Head of caudate nucleus (tissue), 42 donors: ENCODE results near the gene SLC10A7.
A peak's percentile ranks its signal among the peaks of the same experiment; 100 is the strongest.

Experiments used
- DNase-seq, 42 donors: peaks; one replicate each; pipeline versions ENCODE4 v3.0.0 to v3.0.0-alpha.2; 2020 to 2021; ENCODE audit warnings: mixed read lengths in 7 of 42
- intact Hi-C: fragments of 100-400 bp; cut with DNase I; formaldehyde crosslinking; loops from one replicate; pipeline ENCODE4 v1.15.0; 2022

The SLC10A7 gene

GRCh38 chr4:146521541-146522097, at the start of gene SLC10A7:
TSS of gene SLC10A7 (minus strand) at chr4:146521940. CDS start at chr4:146521717, 223 bp downstream.
- intact Hi-C loops = no loop called here
- peak; percentile 72 to 93 (median 84) for DNase-seq

- intact Hi-C loops = no loop called here
Measured at GRCh38 chr4:146567396-146567795, 45.7 kb upstream of the SLC10A7 start.

GRCh38 chr4:146564492-146564891, 42.8 kb upstream of the SLC10A7 start:
- intact Hi-C loops = no loop called here
- no peak for DNase-seq

More at GRCh38 chr4:146567396-146567795, 45.7 kb upstream of the SLC10A7 start:
- DNase-seq = no peak

DNA sequence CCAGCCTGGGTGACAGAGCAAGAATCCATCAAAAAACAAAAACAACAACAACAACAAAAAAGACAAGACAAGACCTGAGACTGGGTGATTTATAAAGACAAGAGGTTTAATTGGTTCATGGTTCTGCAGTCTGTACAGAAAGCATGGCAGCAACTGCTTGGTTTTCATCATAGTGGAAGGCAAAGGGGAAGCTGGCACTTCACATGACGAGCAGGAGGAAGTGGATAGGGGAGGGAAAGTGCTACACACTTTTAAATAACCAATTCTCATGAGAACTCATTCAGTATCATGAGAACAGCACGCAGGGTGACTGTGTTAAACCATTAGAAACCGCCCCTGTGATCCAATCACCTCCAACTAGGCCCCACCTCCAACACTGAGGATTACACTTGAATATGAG, 28.4 kb upstream of the SLC10A7 start:
- no peak for DNase-seq
- intact Hi-C loops = no loop called here

DNA sequence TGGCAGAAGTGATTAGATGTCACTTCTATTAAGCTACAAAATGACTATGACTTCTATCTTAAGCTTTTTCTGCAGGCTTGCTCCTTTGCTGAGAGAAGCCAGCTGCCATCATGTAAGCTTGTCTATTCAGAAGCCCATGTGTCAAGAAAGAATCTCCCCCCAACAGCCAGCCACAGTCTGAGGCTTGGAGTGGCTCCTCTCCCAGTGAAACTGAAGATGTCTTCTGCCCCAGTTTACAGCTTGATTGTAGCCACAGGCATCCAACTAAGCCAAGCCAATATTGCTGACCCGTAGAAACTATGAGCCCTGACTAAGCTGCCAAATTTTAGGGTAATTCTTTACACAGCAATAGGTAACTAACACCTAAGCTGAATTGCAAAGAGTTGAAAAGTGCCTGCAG, 26.7 kb upstream of the SLC10A7 start:
- intact Hi-C loops = no loop called here
- DNase-seq = no peak

- DNase-seq = no peak
- intact Hi-C loops = no loop called here
Measured at GRCh38 chr4:146545102-146545501, 23.4 kb upstream of the SLC10A7 start.

GRCh38 chr4:146534178-146534577, 12.4 kb upstream of the SLC10A7 start:
- no peak for DNase-seq
- intact Hi-C loops = no loop called here

- intact Hi-C loops = no loop called here
- no peak for DNase-seq
Measured at GRCh38 chr4:146525754-146526153, 4.0 kb upstream of the SLC10A7 start.

GRCh38 chr4:146524663-146525062, 2.9 kb upstream of the SLC10A7 start:
- DNase-seq = no peak
- intact Hi-C loops = no loop called here

GRCh38 chr4:146522869-146523205, 1.1 kb upstream of the SLC10A7 start:
- peak in 4 of 42 donors; percentile 6 to 13 (median 6) for DNase-seq
- intact Hi-C loops = no loop called here

DNA sequence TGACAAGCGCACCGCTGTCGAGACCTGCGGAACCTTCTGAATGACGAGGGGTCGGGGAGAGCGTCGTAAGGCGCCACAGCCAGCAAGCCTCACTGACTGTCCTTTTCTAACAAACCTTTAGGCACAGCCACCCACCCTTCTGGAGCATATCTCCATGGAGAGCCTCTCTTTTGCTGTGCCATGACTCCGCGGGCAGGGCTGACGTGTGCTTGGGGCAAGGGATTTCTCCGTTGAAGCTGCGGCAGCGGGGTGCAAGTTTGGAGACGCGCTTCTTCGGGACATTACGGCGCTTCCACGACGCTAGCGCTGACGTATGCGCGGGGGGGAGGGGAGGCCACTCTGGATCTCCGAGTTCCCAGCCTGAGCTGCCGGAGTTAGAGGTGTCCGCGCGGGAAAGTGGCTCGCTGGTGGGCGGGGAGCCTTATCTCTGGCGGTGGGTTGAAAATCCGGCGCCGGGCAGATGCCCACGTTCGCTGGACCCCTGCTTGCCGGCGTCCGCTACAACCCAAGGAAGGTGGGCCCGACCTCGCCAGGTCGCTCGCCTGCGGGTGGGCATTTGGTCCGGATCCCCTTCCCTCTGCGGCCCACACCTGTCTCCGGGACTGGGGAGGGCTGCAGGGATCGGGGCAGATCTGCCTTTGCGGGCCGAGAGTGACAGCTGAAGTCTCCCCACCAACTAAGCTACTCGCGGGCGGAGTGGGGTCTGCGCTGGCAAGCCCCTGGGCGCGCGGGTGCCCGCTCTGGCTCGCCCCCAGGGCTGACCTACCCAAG, 543 bp upstream of the SLC10A7 start:
- DNase-seq = peak; percentile 90 to 98 (median 95)
- intact Hi-C loops = no loop called here

DNA sequence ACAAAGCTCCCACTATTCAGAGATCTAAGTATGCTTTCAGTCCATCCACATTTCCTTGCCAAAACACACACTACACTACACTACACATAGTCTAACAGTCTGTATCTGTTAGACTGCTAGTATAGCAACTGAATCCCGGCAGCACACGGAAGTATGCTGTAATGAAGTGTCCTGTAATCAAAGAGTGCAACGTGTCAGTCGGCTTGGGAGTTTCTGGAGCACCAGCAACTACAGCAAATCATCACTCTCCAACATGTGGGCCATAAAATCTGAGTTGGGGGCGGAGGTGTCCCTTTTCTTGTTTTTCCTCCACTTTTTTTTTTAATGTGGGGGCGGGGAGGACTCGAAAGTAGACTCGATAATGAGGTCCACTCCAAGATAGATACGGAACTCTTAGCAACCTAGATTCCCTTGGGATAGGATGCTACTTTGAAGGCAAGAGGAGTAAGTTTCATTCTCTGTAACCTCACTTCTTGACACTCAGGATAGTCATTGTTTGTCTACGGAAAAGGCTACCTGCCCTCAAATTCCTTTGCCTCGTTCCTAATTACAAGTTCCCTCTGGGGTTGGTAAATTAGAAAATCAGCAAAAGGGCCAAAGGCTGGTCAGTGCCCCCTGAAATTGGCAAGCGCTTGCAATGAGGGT, 722 bp downstream of the SLC10A7 start:
- peak in 16 of 42 donors; percentile 4 to 47 (median 17) for DNase-seq
- intact Hi-C loops = no loop called here

DNA sequence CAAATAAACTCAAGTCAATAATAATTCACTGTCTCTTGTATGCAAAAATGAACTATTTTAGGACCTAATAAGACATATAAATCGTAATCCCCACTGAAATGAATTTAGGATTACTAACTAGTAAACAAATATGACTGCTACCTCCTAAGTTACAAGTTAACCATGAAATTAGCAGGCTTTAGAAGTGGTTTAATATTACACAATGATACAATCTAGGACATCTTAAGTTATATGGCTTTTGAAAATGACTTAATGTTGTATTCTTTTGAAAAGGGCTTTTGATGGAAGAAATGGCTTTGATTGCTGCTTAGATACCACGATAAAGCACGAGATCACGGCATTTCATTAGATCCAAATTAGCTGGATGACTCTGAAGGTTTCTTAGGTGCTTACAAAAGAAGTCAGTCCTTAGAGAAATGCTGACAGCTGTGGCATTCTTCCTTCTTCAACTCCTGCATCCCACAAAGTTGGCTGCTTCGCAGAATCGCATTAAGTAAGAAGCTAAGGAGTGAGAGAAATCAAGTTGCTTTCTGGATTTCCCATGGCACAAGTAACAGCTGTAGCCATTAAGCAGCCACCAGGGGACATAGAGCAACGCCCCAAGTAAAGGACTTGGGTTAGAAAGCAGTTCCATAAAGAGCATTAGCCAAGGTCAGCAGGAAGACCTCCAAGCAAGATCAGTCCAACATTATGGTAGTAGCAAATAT, 6.9 kb downstream of the SLC10A7 start:
- intact Hi-C loops = no loop called here
- DNase-seq = no peak

- no peak for DNase-seq
- intact Hi-C loops = no loop called here
Measured at GRCh38 chr4:146513548-146513947, 8.2 kb downstream of the SLC10A7 start.

GRCh38 chr4:146511381-146511780, 10.4 kb downstream of the SLC10A7 start:
- intact Hi-C loops = no loop called here
- DNase-seq = no peak

GRCh38 chr4:146510942-146511341, 10.8 kb downstream of the SLC10A7 start:
- intact Hi-C loops = no loop called here
- no peak for DNase-seq

DNA sequence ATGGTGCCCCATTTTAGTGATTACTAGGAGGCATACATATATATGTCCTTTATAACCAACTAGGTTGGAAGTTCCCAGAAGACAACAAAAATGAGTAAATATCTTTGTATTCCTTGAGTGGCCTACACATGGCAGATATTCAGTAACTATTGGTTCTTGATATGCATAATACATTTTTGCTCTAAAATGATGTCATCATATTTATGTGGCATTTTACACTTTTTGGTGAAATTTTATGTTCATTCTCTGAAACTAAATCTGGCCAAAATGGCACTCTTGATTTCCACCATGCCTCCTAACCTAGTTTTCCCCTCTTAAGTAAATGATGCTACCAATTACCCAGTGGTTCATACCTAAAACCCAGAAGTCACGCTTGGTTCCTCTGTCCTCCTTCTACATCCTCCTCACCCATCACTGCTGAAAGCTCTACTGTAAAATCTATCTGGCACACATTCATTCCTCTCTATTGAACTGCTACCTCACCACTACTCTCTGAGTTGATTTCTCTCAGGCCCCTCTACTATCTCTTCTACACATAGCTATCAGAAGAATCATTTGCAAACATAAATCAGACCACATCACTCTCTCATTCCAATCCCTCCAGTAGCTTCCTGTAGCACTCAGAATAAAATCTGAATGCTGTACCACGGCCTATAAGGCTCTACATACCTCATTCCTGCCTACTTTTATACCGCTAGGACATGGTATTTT, 13.4 kb downstream of the SLC10A7 start:
- intact Hi-C loops = no loop called here
- no peak for DNase-seq

- no peak for DNase-seq
- intact Hi-C loops = no loop called here
Measured at GRCh38 chr4:146507632-146508031, 14.1 kb downstream of the SLC10A7 start.

GRCh38 chr4:146506272-146506671, 15.5 kb downstream of the SLC10A7 start:
- no peak for DNase-seq
- intact Hi-C loops = no loop called here
